GM21526 (cell line): Measurements from ENCODE around the gene OR10A3.

Experiments used
- ATAC-seq: cut with Tn5 transposase; IDR thresholded peaks from one replicate; pipeline ENCODE4 v1.9.1; 2021; ENCODE audit warnings: moderate library complexity; ENCODE audit not compliant: unreplicated experiment, low FRiP score

Gene OR10A3

DNA sequence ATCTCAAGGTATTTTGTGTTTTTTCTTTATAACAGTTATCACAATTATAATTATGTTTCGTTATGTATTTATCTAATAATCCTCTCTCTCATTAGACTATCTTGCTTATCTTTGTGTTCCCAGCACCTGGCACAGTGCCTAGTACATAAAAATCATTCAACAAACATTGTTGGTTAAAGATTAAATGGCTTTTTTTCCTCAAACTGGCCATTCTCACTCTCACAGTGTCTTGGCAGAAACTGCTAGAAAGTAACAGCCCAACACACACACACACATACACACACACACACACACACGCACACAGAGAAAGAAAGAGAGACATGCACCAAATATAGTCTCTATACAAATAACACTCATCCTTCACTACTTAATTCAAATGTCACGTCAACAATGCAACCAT, 47.3 kb downstream of the OR10A3 start:
- ATAC-seq: no peak

DNA sequence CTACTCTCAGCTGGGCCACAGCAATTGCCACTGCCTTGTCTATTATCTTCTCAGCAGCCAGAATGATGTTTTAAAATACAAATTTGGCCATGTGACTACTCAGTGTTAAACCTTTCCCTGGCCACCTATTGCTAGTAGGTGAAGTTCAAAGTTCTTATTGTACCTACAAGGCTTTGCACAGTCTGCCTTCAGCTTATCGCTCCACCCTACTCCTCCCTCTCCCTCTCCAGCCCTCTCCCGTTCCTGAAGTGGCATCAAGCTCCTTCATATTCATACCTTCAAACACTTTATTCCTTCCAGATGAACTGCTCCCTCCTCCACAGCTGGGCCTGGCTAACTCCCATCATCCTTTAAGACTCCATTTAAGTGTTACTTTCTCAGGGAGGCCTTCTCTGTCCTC, 47.7 kb downstream of the OR10A3 start:
- no peak for ATAC-seq

DNA sequence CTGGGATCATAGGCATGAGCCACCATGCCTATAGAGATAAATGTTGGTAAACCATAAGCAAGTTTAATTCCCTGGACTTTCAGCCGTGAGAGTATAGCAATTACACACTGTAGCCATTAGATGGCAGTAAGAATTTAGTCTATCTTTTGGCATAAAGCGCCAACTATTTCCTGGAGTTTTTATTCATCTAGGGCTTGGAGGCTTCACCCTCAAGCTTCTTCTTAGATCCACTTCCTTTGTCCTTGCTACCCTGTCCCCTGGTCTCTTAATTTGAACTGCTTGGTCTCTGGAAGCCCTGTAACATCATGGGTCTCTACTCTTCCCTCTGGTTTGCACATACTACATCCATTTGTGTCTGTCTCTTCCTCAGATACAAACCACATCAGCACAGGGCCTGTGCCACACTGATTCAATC, 48.7 kb downstream of the OR10A3 start:
- peak; percentile 83 for ATAC-seq

DNA sequence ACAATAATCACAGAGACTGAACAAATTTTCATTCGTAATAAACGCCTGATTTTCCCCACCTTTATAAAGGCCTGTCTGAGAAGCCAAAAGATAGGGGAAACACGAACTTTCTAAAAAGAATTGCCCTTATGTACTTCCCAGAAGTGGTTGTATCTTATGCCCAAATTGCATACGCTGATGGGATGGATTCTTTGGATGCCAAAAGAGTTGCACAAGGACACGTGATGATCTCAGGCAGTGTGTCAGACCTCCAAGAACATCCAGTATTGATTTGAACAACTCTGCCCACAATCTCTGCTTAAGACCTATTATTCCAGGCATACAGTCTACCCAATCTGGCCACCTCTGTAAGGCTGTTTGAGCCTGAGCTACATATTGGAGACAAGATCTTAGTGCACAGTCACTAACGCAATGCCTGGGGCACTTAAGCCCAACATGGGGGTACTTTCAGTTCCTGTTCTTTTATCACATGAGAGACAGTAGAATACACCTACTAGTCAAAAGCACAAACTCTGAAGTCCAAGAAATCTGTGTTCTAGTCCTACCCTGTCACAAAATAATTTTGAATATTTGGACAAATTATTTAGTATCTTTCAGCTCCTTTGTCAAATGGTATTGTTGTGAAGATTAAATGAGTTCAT, 49.3 kb downstream of the OR10A3 start:
- peak; percentile 71 for ATAC-seq

DNA sequence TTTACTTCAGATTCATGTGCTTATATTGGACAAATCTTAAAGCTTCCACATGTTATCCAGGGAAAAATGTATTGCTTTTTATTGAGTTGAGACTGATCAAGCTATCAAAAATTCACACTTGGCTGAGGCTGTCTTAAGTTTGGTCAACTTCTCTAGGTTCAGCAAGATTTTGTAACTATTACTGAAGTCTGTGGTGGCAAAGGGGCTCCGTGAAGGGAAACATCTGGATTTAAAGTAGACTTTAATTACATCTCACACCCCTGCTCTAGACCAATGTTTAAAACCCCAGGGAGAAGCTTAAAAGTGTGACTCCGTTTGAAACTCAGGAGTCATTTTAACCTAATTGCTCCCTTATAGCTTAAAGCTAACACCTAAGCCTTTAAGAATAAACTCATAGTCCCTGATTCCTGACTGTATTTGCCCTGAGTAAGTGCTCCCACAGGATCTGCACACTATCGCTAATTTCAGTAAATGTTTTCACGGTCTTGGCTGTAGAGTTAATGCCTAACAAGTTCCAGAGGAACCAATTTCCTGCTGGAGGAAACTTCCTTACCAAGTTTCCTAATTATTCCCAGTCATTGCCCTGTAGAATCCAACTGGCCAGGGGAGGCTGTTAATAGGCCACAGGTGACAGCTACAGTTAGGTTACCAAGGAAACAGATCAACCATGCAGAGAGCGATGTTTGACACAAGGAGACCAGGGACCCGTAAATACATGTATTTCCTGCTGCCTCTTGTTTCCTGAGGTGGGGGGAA, 50.9 kb downstream of the OR10A3 start:
- no peak for ATAC-seq

DNA sequence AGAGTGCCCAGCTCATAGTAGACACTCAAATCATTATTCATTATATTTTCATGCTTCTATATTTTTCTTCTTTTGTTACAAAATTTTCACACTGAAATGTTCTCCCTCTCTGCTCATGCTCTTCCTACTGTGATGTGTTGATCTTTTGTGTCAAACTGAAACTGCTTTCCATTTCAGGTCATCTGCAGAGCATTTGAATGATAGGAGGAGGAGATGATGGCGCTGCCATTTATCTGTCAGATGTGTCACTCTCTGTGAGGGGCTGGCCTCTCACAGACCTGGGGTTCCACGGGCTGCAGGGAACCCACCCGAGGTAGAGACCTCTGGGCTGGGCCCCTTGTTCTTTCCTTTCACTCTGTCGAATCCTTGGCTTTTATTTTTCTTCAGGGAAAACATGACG, 51.5 kb downstream of the OR10A3 start:
- no peak for ATAC-seq
